ENCODE results near the gene CD200R1. TPM values are rescaled to one million over a fixed set of nuclear protein-coding genes. Genes with fewer than 3 reads are reported as not detected.
"Not testable (repeated sequence)": the region's sequence is repeated elsewhere in the genome, so short reads cannot be mapped to it uniquely, and the experiment has no call there.

The CD200R1 gene
- total and polyA plus RNA-seq, 2 experiments from 2014 or later, result 0.36 TPM; not detected in 1

DNA sequence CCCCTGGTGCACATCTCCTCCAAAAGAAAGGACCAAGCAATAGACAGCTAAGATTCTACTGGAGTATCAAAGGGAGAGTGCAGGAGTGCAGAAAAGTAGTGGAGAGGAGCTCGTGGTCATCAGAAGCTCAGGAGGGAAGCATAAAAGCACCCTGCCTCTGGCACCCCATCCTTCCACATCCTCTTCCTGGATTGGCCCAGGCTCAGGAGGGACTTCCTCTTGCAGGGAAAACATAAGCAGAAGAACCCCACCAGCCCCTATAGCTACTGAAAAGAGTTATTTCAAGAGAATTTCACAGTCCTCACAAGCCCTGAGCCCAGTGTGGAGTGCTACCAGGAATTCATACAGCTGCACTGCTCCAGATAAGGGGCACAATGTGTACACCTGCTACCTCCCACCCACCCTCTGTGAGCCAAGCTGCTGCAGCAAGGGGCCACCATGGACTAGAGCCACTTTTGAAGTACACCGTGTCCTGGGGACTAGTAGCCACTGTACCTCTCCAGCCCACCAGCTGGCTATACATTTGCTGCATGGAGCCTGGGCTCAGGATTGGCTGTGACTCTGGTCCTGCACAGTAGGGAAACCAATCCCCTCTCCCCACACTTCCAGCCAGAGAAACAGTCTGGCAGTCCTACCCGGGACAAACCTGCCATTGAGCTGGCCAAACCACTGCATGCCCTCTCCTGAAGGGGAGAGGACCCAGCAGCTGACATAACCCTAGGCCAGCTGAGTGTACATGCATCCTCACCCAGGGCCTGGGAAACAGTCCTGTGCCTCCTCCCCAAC is 43.0 kb downstream of the CD200R1 start:
- Histone ChIP-seq H3K4me3 (no peak overlapping the region), H3K36me3 (no peaks in the 10 kb centered on the region), H3K9me3 (ENCODE audit: low read depth) (no peaks in the 10 kb centered on the region), H3K27ac (no peak overlapping the region), H3K27me3 (no peaks in the 10 kb centered on the region), H3K4me1 (ENCODE audit: low read depth) (no peaks in the 10 kb centered on the region)
- DNase-seq (ENCODE audit: low read depth in 1 of 2, low spot score in 1 of 2), result no peak
- TF ChIP-seq, protein P1, sequence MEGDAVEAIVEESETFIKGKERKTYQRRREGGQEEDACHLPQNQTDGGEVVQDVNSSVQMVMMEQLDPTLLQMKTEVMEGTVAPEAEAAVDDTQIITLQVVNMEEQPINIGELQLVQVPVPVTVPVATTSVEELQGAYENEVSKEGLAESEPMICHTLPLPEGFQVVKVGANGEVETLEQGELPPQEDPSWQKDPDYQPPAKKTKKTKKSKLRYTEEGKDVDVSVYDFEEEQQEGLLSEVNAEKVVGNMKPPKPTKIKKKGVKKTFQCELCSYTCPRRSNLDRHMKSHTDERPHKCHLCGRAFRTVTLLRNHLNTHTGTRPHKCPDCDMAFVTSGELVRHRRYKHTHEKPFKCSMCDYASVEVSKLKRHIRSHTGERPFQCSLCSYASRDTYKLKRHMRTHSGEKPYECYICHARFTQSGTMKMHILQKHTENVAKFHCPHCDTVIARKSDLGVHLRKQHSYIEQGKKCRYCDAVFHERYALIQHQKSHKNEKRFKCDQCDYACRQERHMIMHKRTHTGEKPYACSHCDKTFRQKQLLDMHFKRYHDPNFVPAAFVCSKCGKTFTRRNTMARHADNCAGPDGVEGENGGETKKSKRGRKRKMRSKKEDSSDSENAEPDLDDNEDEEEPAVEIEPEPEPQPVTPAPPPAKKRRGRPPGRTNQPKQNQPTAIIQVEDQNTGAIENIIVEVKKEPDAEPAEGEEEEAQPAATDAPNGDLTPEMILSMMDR (IDR thresholded peaks at IDR 0.05; ENCODE audit: low read depth, low read length), result no peak

GRCh38 chr3:112930771-112931170 is 44.1 kb downstream of the CD200R1 start:
- Histone ChIP-seq H3K4me1 (ENCODE audit: low read depth) (no peaks in the 10 kb centered on the region), H3K9me3 (ENCODE audit: low read depth) (no peaks in the 10 kb centered on the region), H3K27me3 (no peaks in the 10 kb centered on the region), H3K4me3 (no peak overlapping the region), H3K36me3 (no peaks in the 10 kb centered on the region), H3K27ac (no peak overlapping the region)
- no peak for DNase-seq (ENCODE audit: low read depth in 1 of 2, low spot score in 1 of 2)
- TF ChIP-seq, protein P1 (IDR thresholded peaks at IDR 0.05; ENCODE audit: low read depth, low read length), result no peak

DNA sequence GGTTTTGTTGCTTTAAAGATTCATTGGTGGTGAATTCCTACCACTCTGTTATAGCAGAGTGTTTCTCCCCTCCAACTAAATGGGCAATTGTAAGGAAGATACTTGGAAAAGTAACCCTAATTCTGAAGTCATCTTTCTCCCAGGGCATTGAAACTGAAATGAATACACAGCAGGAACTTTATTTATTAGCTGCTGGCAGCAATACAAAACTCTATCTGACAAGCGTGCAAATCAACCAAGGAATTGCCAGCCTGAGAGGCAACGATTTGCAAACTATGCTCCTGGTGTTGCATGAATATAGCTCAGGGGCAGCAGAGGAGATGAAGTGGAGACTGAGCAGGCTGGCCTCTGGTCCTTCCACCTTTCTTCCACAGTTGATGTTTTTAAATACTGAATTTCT is 48.9 kb downstream of the CD200R1 start:
- Histone ChIP-seq H3K27ac (no peak overlapping the region), H3K9me3 (ENCODE audit: low read depth) (no peaks in the 10 kb centered on the region), H3K27me3 (no peaks in the 10 kb centered on the region), H3K36me3 (no peaks in the 10 kb centered on the region), H3K4me3 (no peak overlapping the region), H3K4me1 (ENCODE audit: low read depth) (no peaks in the 10 kb centered on the region)
- DNase-seq (ENCODE audit: low read depth in 1 of 2, low spot score in 1 of 2), result no peak
- TF ChIP-seq, protein P1 (IDR thresholded peaks at IDR 0.05; ENCODE audit: low read depth, low read length), result no peak

- TF ChIP-seq, protein P1 (IDR thresholded peaks at IDR 0.05; ENCODE audit: low read depth, low read length), result no peak
- no peak overlapping the region for H3K4me3 ChIP-seq
- no peaks in the 10 kb centered on the region for H3K9me3 ChIP-seq (ENCODE audit: low read depth)
- no peaks in the 10 kb centered on the region for H3K36me3 ChIP-seq
- H3K4me1 ChIP-seq (ENCODE audit: low read depth), result no peaks in the 10 kb centered on the region
- DNase-seq (ENCODE audit: low read depth in 1 of 2, low spot score in 1 of 2), result no peak
- no peak overlapping the region for H3K27ac ChIP-seq
- no peaks in the 10 kb centered on the region for H3K27me3 ChIP-seq
Observed at GRCh38 chr3:112925560-112925959, 49.3 kb downstream of the CD200R1 start.

DNA sequence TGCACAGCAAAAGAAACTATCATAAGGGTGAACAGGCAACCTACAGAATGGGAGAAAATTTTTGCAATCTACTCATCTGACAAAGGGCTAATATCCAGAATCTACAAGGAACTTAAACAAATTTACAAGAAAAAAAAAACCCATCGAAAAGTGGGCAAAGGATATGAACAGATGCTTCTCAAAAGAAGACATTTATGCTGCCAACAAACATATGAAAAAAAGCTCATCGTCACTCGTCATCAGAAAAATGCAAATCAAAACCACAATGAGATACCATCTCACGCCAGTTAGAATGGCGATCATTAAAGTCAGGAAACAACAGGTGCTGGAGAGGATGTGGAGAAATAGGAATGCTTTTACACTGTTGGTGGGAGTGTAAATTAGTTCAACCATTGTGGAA is 55.4 kb downstream of the CD200R1 start:
- H3K36me3 ChIP-seq; H3K27me3 ChIP-seq; H3K4me3 ChIP-seq; H3K27ac ChIP-seq; H3K4me1 ChIP-seq (ENCODE audit: low read depth); DNase-seq (ENCODE audit: low read depth in 1 of 2, low spot score in 1 of 2); H3K9me3 ChIP-seq (ENCODE audit: low read depth): not testable (repeated sequence)

DNA sequence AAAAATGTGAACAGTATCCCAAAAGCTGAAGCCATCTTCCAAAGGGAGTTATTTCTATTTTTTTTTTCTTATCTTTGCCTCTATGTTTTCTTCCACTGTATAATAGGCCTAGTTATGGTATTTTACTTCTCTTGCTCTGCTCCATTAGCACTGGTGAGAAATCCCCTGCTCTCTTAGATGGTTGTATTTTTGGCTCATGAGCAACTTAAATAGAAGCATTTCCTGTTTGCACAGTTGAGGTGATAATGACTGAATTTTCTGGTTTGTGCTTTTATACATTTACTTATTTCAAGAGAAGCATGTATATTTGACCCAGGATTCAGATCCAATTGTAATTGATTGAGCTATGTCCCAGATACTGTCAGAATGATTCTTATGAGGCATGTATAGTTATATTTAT is 66.7 kb downstream of the CD200R1 start:
- Histone ChIP-seq H3K27ac (no peak overlapping the region), H3K4me3 (no peak overlapping the region), H3K4me1 (ENCODE audit: low read depth) (peaks cover 3% of the 10 kb centered on the region), H3K36me3 (no peaks in the 10 kb centered on the region), H3K9me3 (ENCODE audit: low read depth) (no peaks in the 10 kb centered on the region), H3K27me3 (no peaks in the 10 kb centered on the region)
- DNase-seq (ENCODE audit: low read depth in 1 of 2, low spot score in 1 of 2), result peak in 1 of 2 donors; percentile 9
- TF ChIP-seq, protein P1 (IDR thresholded peaks at IDR 0.05; ENCODE audit: low read depth, low read length), result no peak
